NCI-H128 (cell line): ENCODE results near the gene FAR2.
"Not testable (repeated sequence)": the region's sequence is repeated elsewhere in the genome, so short reads cannot be mapped to it uniquely, and the experiment has no call there.

ENCODE experiments used
- DNase-seq: peaks from one replicate; lab custom pipeline; 2025; ENCODE audit not compliant: unreplicated experiment; lab: John Stamatoyannopoulos, UW

The FAR2 gene

GRCh38 chr12:29317556-29318363, 168.7 kb downstream of the FAR2 start:
- DNase-seq = peak; percentile 24

GRCh38 chr12:29320295-29321085, 171.4 kb downstream of the FAR2 start:
- DNase-seq = no peak

GRCh38 chr12:29322157-29322556, 173.1 kb downstream of the FAR2 start:
- no peak for DNase-seq

GRCh38 chr12:29329411-29329810, 180.3 kb downstream of the FAR2 start:
- no peak for DNase-seq

GRCh38 chr12:29333178-29333577, 184.1 kb downstream of the FAR2 start:
- DNase-seq = no peak

- no peak for DNase-seq
Observed at GRCh38 chr12:29334937-29335336, 185.9 kb downstream of the FAR2 start.

- no peak for DNase-seq
Observed at GRCh38 chr12:29337325-29337724, 188.2 kb downstream of the FAR2 start.

- DNase-seq = no peak
Observed at GRCh38 chr12:29343022-29343799, 194.1 kb downstream of the FAR2 start.

- DNase-seq = no peak
Observed at GRCh38 chr12:29346769-29347421, 197.8 kb downstream of the FAR2 start.

GRCh38 chr12:29350080-29350479, 201.0 kb downstream of the FAR2 start:
- DNase-seq = no peak

GRCh38 chr12:29354954-29355353, 205.9 kb downstream of the FAR2 start:
- DNase-seq = no peak

GRCh38 chr12:29365091-29365490, 216.0 kb downstream of the FAR2 start:
- DNase-seq = no peak

GRCh38 chr12:29374012-29374411, 224.9 kb downstream of the FAR2 start:
- DNase-seq = no peak

- no peak for DNase-seq
Observed at GRCh38 chr12:29374913-29375312, 225.8 kb downstream of the FAR2 start.

- DNase-seq = no peak
Observed at GRCh38 chr12:29376118-29376517, 227.0 kb downstream of the FAR2 start.

- peak; percentile 99 for DNase-seq
Observed at GRCh38 chr12:29380536-29381523, 231.8 kb downstream of the FAR2 start, which contains the start of gene ERGIC2. Gene ERGIC2 (minus strand): TSS chr12:29381172. CDS start chr12:29371633, 9,539 bp downstream.

GRCh38 chr12:29382251-29382650, 233.2 kb downstream of the FAR2 start:
- DNase-seq = no peak

GRCh38 chr12:29385194-29385593, 236.1 kb downstream of the FAR2 start:
- not testable (repeated sequence) for DNase-seq
